NCI-H1092 treated with DMSO at 0.1 percent for 48 hours (cell line): Measurements from ENCODE around the gene AP3D1.
"Not testable (repeated sequence)": the region's sequence is repeated elsewhere in the genome, so short reads cannot be mapped to it uniquely, and the experiment has no call there.

ENCODE experiments used
- DNase-seq: peaks from one replicate; lab custom pipeline; 2025; lab: John Stamatoyannopoulos, UW

The AP3D1 gene

DNA sequence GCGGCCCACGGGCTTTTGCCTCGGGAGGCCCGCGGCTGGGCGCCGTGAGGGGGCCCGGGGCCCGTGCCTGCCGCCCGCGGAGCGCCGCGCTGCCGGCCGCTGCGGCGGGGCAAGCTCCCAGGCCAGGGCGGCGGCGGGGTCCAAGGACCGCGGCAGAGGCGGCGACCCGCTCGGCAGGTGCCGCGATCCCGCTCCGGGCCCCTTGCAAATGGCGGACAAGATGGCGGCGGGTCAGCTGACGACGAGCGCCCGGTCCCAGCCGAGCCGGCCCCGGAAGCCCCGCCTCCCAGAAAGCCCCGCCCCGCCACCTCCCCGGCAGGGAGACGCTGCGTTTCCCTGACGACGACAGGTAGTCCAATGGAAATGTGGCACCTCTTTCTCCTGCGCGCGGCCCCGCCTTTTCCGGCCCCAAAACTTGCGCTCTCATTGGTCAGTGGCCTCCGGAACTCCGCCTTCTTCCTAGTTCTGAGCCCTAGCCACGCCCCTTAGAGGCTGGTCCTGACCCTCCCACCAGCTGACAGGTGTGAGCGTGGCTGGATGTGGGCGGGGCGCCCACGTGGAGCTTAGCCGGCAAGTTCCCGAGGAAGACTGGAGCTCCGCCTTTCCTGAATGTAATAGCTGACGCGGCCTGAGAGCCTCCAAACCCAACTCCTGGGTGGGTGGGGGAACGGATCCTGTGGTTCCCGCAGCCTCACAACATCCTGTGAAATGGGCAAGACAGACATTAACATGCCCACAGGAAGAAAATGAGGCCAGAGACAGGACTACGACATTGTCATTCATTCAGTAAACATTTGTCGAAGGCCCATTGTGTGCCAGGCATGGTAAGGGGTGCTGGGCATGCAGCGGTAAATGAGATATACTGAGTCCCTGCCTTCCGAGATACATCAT is at the start of gene AP3D1:
Gene AP3D1, minus strand, starts transcription at position 228 of the 891 bp plus-strand sequence. CDS start 232 bp downstream, outside the sequence.
- peak; percentile 100 for DNase-seq

DNA sequence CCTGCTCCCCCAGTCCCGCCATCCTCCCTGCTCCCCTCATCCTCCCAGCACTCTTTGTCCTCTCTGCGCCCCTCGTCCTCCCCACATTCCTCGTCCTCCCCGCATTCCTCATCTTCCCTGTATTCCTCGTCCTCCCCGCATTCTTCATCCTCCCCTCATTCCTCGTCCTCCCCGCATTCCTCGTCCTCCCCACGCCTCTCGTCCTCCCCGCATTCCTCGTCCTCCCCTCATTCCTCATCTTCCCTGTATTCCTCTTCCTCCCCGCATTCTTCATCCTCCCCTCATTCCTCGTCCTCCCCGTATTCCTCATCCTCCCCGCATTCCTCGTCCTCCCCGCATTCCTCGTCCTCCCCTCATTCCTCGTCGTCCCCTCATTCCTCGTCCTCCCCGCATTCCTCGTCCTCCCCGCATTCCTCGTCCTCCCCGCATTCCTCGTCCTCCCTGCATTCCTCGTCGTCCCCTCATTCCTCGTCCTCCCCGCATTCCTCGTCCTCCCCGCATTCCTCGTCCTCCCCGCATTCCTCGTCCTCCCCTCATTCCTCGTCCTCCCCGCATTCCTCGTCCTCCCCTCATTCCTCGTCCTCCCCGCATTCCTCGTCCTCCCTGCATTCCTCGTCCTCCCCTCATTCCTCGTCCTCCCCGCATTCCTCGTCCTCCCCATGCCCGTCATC is 49.4 kb upstream of the AP3D1 start:
- DNase-seq: not testable (repeated sequence)

DNA sequence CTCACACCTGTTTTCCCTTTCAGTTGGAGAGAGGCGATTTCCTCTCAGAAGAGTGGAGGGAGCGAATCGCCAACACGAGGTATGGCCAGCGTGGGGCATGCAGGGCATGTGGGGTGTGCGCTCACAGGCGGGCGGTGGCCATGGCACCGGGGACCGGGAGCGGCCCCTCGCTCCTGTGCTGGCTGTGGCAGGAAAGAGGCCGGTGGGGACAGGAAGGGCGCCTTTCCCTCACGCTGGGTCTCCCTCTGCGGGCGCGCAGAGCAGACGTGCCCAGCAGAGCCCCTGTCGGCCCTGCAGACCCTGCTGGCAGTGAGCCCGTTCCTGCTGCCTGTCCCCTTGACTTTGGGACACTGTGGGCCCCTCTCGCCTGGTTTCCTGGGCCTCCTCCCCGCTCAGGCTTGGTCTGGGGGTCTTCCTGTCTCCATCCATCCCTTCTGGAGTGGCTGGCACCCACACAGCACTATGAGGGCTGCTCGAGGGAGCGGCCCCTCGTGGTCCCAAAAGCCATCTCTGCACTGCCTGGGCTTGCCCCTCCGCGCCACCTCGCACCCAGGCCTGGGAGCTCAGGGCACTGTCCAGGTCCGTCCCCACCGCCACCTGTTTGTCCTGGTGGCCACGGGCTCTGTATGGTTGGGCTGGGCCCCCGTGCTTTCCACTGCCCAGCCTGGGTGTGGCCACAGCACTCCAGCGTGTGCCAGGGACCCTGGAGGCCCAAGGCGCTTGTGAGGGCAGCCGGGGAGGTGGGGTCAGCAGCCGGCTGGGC is 48.7 kb upstream of the AP3D1 start:
- DNase-seq: no peak

DNA sequence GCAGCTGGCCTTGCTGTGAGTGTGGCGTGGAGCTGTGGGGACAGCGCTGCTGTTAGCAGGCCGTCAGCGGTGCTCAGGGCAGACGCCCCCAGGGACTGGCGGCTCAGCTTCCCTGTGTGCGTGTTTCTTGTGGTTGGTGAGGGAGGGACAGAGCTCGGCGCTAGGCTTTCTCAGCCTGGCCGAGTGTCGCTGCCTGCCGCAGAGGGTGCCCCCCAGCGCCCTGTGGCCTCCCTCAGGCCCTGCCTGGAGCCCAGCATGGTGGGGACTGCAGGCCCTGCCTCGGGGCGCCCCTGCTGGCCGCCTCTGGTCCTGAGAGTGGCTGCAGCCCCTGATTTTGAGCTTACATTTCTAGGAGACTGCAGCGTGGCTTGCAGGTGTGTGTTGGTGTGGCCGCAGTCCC is 47.8 kb upstream of the AP3D1 start:
- DNase-seq: no peak

DNA sequence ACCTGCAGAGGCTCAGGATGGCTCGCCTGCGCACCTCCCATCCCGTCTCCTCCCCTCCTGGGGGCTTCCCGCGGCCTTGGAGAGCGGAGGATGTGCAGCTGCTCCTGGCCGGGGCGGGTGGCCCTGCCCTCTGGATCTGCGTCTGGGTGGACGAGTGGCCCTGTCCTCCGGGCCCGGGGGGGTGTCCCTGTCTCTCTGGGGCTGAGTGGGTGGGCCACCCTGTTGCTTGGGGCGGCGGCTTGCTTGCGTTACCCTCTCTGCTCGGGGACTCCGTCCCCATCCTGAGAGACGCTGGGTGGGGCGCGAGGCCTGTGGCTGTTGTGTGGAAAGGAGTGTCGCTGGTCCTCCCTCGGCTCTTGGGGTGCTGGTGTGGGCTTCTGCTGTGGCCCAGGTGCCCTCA is 47.0 kb upstream of the AP3D1 start:
- DNase-seq: no peak

DNA sequence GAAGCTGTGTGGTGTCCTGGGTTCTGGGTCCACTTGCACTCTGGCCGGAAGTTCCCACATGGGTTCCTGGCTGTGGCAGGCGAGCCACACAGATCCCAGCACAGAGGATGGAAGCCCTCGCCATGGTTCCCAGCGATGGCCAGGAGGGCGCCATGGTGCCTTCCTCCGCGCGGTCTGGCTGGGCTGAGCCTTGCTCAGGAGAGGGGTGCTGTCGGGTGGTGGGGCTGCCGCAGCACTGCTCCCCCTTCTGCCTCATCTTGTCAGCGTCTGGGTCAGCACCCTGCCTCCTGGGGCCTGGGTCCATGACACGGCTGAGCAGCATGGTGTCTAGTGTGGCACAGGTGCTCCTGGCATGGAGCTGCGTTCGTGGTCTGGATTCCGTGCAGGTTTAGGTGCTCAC is 45.9 kb upstream of the AP3D1 start:
- no peak for DNase-seq

DNA sequence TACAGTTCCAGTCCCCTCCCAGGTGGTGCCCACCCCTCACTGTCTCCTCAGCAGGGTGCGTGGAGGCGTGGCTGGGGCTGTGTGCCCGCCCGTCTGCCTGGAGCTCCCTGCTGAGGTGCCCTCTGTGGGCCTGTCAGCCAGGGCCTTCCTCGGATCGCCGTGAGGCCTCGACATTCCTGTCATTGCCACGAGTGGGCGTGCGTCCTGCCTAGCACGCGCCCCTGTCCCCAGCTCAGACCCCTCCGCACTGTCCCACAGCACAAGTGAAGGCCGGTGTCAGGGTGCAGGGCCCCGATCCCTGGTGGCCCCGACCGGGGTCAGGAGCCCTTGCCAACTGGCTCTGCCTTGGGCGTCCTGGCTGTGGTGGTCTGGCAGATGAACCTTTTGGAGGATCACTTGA is 44.5 kb upstream of the AP3D1 start:
- DNase-seq: no peak

DNA sequence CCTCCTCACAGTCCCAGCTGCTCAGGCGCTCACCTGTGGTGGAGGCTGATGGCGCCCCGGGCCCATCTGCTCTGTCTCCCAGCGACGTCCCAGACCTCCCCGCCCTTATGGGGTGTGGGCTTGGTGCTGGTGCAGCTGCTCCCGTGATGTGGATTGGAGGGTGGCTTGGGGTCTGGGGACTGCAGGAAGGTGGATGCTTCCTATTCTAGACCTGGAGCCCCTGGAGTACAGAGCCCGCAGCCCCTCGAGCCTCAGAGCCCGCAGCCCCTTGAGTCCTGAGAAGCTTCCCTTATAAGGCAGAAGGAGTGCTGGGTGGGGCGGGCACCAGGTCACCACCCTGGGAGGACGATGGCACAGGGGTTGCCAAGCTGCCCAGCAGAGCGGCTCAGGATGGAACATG is 44.0 kb upstream of the AP3D1 start:
- DNase-seq: no peak

DNA sequence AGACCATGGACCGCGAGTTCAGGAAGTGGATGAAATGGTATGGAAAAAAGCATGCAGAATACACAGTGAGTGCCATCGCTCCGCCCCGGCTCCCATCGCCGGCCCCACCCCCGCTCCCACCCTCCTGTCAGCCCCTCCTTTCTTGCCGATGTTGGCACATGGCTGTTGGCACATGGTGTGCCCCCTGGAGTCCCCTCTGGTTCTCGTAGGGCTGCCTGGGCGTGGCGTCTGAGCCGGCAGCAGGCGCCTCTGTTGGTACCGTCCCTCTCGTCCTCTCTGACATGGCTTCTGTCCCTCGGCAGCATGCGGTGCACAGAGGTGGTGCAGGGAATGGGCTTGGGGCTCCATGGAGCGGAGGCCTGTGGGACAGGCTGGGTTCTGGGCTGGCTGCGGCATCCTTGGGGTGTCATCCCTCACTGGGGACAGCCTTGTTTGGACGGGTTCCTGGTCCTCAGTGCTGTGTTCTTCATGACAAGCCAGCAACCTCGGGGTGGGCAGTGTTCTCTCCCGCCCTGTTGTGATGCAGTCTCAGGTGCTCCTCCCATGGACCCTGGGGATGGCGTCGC is 43.2 kb upstream of the AP3D1 start:
- DNase-seq: no peak

DNA sequence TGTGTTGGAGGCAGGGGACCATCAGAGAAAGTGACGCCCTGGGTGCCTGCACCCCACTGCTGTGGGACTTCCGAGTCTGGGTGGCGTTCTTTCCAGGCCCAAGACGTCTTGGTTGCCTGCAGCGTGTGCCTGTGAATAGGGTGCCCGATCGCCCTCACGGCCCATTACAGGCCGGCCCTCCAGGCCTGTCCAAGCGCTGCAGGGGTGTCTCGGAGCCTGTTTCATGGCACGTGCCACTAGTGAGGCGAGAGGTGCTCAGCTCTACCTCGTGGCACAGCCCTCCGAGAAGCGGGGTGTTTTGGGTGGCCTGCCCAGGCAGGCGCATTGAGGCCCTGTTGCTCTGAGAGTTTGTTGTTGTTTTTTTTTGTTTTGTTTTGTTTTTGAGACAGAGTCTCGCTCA is 42.4 kb upstream of the AP3D1 start:
- no peak for DNase-seq

DNA sequence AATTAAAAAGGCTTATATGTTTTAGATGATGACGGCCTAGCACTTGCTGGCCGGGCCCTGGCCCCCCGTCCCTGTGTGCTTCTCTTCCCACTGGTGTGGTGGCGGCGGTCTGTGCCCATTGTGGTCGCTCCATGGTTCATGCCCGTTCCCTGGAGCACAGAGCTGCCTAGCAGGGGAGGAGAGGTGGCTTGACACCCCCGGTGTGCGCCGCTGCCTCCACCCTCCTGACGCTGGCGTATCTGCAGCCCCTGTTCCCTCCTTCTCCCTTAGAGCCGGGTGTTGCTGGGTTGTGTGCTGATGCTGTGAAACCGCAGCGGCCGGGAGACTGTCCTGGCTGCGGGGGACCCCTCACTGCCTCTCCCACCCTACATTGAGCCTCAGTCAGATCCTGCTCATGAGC is 41.5 kb upstream of the AP3D1 start:
- no peak for DNase-seq

DNA sequence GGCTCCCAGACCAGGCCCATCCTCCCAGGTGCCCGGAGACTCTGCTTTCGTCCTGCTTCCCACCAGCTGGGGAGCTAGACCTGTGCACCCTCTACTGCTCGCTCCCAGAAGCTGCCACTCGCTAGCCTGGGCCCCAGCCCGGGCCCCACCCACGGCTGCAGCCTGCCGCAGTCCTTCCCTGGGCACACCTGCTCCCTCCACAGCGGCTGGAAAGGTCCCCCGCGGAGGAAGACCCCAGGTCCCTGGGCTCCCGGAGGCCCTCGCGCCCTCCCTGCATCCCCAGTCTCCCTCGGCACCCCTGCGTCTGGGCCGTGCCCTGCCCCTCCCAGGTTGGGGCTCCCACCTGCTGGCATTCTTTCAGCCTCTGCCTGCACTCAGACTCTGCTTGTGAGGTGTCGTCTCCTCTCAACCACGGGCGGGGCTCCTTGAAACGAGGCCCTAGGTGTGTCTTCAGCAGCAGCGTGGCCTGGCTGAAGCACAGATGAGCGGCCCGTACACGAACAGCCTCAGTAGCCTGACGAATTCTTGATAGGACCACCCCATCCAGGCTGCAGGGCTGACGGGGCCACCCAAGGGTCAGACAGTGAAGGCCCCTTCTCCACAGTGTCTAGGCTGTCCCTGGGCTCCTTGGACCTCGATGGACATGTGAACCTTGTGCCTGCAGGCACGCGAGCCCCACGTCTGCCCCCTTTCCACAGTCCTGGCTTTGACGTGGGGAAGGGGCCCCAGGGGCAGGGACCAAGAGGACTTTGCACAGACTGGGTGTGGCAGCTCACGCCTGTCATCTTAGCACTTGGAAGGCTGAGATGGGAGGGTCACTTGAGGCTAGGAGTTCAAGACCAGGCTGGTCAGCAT is 40.3 kb upstream of the AP3D1 start:
- DNase-seq: no peak

DNA sequence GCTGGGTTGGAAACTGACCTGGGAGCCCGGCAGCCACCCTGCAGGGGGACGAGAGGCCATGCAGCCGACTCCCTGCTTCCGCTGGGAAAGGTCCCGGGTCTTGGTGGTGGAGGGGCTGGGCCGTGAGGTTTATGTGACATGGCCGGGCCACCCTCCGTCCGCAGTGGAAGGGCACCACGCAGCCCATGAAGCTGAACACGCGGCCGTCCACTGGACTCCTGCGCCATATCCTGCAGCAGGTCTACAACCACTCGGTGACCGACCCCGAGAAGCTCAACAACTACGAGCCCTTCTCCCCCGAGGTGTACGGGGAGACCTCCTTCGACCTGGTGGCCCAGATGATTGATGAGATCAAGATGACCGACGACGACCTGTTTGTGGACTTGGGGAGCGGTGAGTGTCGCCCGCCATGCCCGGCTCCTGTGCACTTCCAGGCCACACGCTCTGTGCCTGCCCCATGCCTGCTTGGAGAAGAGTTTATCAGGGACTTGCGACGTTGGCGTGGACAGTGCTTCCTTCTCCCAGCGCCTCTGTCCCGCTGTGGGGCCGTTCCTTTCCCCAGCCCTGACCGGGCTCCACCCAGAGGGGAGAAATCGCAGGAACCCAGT is 39.6 kb upstream of the AP3D1 start:
- DNase-seq: no peak

DNA sequence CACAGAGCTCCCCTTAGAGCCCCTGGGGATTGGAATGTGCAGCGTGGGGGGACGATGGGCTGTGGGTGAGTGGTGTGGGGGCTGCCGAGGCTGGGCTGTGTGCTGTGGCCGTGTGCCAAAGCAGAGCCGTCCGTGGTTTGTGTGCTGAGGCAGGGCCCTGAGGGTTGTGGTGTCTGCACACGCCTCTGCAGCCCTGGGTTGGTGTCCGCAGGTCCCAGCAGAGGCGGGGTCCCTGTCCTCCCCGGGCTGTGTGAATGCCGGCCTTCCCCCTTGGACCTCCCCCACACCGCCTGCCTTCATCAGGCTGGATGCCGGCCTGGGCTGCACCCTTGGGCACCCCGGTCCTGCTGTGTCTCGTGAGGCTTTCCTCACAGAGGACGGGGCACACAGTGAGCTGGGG is 38.5 kb upstream of the AP3D1 start:
- no peak for DNase-seq

DNA sequence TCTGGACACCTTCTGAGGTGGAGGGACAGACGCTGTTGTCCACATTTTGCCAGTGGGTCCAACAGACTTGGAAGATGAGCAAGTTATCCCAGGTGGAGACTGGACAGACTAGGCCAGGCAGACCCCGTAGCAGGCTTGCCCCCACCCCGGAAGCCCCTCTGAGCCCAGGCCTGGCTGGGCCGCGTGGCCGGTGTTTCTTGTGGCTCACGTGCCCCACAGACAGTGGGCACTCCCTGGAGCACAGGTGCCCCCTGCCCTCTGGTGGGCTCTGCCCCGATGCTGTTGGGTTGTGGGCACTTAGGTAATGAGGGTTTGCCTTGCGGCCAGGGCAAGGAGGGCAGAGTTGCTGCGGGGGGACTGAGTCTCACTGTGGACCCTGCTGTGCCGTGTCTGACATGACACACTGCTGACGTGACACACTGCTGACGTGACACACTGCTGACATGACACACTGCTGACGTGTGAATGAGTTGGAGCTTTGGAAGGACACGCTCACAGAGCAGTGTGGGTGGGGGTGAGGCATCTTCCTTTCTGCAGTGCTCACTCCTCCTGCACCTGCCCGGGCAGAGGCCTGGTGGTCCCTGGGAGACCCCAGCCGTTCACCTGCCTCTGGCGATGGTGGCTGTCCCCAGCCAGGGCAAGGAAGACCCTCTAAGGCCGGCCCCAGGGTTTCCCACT is 37.5 kb upstream of the AP3D1 start:
- no peak for DNase-seq

DNA sequence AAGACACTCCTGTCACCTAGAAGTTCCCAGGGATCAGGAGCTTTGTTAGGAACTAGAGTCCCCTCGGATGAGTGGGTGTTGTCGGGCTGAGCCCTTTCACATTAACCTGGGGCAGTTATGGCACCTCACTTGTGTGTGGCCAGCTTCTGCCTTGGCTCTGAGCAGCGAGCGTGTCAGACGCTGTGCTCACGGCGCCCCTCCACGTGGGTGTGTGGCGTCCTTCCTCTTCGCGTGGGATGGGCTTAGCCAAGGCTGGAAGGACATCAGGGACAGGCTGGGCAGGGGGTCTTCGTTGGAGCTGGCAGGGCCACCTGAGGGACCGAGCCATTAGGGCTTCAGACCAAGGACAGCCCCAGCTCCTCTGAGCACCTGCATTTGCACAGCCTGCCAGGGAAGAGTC is 35.8 kb upstream of the AP3D1 start:
- DNase-seq: no peak

DNA sequence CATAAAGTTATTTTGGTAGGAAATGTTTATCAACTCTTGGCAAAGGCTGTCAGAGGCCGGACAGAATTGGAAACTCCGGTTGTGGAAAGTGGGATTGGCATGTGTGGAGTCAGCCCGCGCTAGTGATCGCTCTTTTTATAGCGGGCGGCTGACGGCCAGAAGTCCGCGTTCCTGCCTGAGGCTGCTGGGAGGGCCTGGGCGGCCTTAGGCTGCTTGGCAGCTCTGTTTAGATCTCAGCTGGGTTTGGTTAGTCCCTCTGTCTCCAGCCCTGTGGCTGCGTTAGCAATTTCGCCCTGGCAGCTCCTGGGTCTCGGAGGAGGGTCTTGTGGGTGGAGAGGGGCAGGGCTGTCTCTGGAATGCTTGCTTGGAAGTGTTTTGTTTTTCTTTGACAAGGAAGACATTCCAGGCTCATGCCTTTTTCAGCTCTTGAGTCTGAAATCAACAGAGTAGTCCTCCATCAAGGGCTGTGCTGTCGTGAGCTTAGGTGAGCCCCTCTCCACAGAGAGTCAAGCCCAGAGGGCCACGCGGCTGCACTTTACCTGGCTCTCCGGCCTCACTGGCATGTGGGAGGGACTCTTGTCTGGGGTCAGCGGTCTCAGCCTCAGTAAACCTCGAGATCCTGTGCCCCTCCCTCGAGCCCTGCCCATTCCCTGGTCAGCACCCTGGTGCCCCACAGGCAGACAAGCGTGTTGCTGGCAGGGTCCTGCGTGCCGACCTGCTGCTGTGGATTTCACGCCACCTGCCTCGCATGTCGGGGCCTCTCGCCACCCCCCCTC is 34.9 kb upstream of the AP3D1 start:
- DNase-seq: no peak

DNA sequence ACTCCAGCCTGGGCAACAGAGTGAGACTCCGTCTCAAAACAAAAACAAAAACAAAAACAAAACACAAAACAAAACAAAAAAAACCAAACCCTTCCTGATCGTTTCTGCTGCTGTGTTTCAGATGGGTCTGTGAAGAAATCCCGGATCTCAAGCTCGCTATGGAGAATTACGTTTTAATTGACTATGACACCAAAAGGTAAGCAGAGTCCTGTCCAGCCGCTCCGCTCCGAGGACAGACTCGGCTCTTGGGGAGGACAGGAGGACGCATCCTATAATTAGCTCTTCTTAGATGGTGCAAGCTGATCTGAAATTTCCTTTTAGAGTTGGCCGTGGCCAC is 34.3 kb upstream of the AP3D1 start:
- no peak for DNase-seq

DNA sequence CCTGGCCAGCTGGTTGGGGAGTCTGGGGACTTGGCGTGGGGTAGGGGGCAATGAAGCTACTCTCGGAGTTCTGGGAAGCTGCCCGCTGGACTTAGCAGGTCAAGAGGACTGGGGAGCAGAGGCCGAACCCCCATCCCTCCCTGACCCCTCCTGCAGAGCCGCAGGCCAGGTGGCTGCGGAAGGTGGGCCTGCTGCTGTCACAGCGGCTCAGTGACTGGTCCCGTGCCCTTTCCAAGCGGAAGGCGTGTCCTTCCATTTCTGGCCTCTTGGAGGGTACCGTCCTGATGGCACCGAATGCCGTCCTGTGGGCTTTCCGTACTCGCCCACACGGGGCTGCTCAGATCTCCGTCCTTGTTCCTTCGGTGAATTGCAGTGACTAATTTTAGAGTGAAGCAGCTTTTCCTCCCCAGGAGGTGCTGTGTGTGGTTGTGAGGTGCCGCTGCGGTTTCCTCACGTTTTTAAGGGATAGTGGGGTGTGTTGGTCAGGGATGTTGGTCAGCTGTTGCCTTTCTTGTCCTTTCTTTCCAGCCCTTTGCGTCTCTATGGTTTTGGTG is 33.1 kb upstream of the AP3D1 start:
- no peak for DNase-seq

DNA sequence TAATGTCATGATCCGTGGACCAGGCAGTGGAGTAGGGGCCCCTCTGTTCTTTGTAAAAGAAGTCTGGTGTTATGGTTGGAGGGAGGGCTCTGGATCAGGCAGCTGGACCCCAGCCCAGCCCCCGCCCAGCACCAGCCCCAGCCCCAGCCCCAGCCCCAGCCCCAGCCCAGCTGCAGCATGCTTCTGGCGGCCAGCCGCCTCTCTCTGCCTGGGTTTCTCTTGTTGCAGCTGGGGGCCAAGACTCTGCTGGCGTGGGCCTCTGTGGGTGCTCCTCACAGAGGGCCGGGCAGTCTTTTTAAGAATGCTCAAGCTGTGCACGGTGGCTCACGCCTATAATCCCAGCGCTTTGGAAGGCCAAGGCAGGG is 30.2 kb upstream of the AP3D1 start:
- no peak for DNase-seq
